HepG2 (cell line): ENCODE data around the gene MYADML2. TPM values are rescaled to one million over a fixed set of nuclear protein-coding genes. Genes with fewer than 3 reads are reported as not detected.

Source experiments
- NCOA5 ChIP-seq: sonication (generic); formaldehyde crosslinking; IDR thresholded peaks from 2 replicates; pipeline ENCODE4 v1.4.0; 2020; ENCODE audit warnings: missing genetic modification reagents
- TRIM24 ChIP-seq: sonication (generic); formaldehyde crosslinking; IDR thresholded peaks from 2 replicates; pipeline ENCODE4 v1.8.0; 2022; ENCODE audit warnings: mild to moderate bottlenecking, missing genetic modification reagents
- ZNF335 ChIP-seq: sonication (generic); formaldehyde crosslinking; IDR thresholded peaks from 2 replicates; pipeline ENCODE4 v1.4.0; 2020; ENCODE audit warnings: missing genetic modification reagents
- polyA plus RNA-seq, 8 experiments: library from polyadenylated mRNA; depleted of rRNA in 3 of 8; stranded (reverse) in 7 of 8; unstranded in 1 of 8; fragments of >200 nt; fragmentation: Illumina TruSeq in 4 of 8; extraction: Trizol in 4 of 8; gene quantifications; 2 replicates each; pipeline versions ENCODE4 v1.2.1 to v1.2.3, GENCODE V29; 2011 to 2016; ENCODE audit warnings: low read depth in 4 of 8, missing spikeins in 1 of 8, mixed read lengths in 1 of 8; ENCODE audit not compliant: insufficient read depth in 1 of 8
- total RNA-seq, 5 experiments: library from RNA; depleted of rRNA; stranded (reverse); fragments of >200 nt; fragmentation: Illumina TruSeq; extraction: Trizol; gene quantifications; 2 replicates each; pipeline ENCODE4 v1.2.3, GENCODE V29; 2016; ENCODE audit warnings: low read depth in 1 of 5
- TF ChIP-seq, protein P1 (sequence below): sonication (generic); formaldehyde crosslinking; IDR thresholded peaks from 2 replicates; pipeline ENCODE4 v1.9.0; 2022; ENCODE audit warnings: missing genetic modification reagents, mild to moderate bottlenecking, borderline replicate concordance
- TF ChIP-seq, protein P2 (sequence below): sonication (generic); formaldehyde crosslinking; IDR thresholded peaks from 2 replicates; pipeline ENCODE4 v1.4.0; 2020; ENCODE audit warnings: mild to moderate bottlenecking, missing genetic modification reagents
- TF ChIP-seq, protein P3 (sequence below): sonication (generic); formaldehyde crosslinking; IDR thresholded peaks from 2 replicates; pipeline ENCODE4 v1.5.0; 2020; ENCODE audit warnings: mild to moderate bottlenecking, missing genetic modification reagents
- TF ChIP-seq, protein P4 (sequence below): sonication (generic); formaldehyde crosslinking; IDR thresholded peaks from 2 replicates; pipeline ENCODE4 v1.8.0; 2022; ENCODE audit warnings: missing genetic modification reagents, mild to moderate bottlenecking, moderate library complexity, borderline replicate concordance
- TF ChIP-seq, protein P5 (sequence below): IDR thresholded peaks from 2 replicates; pipeline ENCODE4 v1.6.1; 2018; ENCODE audit warnings: missing genetic modification reagents

MYADML2 gene
- total and polyA plus RNA-seq, 2 of the 13 experiments (the other 11 are each of a cell fraction or from before 2014, with no cell fraction given): not detected

DNA sequence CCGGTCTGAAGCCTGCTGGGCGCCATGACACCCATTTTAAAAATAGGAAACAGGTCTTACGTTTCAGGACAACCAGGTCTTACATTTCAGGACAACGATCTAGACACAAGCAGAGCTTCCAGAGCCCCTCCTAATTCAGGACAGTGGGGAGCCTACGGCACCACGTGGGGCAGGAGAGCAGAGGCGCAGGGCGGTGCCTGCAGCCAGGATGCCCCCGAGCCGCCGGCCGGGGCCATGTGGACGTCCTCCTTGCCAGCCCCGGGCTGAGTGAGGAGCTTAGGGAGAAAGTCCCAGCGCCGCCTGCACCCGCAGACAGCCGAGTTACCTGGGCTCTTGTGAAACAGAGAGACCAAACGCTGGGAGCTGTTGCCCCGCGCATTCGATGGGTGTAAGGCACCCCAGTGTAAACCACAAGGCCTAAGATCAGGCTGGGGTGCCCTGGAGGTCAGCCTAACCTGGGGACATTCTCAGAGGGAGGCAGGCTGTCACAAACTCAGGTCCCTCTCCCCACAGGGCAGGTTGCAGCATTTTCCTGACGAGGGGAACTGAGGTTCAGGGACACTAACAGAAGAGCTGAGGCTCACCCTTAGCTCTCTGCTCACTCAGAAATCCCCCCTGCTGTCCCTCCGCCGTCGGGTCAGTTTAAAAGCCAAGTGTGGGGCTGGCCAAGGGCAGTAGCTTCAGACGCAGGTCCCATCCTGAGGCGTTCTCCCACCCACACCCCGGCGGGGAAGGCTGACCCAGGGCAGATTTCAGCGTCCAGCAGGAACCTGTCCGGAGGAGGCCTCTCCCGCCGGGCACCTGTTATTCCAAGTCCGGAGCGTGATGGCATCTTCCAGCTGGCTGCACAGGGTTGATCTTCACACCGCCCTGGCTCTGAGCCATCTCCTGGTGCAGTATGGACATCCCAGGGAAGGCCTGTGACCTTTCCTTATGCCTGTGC lies 15.7 kb upstream of the MYADML2 start (continued):
- TF ChIP-seq, protein P1, sequence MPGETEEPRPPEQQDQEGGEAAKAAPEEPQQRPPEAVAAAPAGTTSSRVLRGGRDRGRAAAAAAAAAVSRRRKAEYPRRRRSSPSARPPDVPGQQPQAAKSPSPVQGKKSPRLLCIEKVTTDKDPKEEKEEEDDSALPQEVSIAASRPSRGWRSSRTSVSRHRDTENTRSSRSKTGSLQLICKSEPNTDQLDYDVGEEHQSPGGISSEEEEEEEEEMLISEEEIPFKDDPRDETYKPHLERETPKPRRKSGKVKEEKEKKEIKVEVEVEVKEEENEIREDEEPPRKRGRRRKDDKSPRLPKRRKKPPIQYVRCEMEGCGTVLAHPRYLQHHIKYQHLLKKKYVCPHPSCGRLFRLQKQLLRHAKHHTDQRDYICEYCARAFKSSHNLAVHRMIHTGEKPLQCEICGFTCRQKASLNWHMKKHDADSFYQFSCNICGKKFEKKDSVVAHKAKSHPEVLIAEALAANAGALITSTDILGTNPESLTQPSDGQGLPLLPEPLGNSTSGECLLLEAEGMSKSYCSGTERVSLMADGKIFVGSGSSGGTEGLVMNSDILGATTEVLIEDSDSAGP (CRISPR knock-in tag): peak; percentile 66; the same call in 1 of the 2 replicates
- no peak for TF ChIP-seq TRIM24 (CRISPR knock-in tag)
- TF ChIP-seq NCOA5: 0 out of 2 replicates have a peak, but pooled peaks have one; percentile 30
- TF ChIP-seq, protein P2, sequence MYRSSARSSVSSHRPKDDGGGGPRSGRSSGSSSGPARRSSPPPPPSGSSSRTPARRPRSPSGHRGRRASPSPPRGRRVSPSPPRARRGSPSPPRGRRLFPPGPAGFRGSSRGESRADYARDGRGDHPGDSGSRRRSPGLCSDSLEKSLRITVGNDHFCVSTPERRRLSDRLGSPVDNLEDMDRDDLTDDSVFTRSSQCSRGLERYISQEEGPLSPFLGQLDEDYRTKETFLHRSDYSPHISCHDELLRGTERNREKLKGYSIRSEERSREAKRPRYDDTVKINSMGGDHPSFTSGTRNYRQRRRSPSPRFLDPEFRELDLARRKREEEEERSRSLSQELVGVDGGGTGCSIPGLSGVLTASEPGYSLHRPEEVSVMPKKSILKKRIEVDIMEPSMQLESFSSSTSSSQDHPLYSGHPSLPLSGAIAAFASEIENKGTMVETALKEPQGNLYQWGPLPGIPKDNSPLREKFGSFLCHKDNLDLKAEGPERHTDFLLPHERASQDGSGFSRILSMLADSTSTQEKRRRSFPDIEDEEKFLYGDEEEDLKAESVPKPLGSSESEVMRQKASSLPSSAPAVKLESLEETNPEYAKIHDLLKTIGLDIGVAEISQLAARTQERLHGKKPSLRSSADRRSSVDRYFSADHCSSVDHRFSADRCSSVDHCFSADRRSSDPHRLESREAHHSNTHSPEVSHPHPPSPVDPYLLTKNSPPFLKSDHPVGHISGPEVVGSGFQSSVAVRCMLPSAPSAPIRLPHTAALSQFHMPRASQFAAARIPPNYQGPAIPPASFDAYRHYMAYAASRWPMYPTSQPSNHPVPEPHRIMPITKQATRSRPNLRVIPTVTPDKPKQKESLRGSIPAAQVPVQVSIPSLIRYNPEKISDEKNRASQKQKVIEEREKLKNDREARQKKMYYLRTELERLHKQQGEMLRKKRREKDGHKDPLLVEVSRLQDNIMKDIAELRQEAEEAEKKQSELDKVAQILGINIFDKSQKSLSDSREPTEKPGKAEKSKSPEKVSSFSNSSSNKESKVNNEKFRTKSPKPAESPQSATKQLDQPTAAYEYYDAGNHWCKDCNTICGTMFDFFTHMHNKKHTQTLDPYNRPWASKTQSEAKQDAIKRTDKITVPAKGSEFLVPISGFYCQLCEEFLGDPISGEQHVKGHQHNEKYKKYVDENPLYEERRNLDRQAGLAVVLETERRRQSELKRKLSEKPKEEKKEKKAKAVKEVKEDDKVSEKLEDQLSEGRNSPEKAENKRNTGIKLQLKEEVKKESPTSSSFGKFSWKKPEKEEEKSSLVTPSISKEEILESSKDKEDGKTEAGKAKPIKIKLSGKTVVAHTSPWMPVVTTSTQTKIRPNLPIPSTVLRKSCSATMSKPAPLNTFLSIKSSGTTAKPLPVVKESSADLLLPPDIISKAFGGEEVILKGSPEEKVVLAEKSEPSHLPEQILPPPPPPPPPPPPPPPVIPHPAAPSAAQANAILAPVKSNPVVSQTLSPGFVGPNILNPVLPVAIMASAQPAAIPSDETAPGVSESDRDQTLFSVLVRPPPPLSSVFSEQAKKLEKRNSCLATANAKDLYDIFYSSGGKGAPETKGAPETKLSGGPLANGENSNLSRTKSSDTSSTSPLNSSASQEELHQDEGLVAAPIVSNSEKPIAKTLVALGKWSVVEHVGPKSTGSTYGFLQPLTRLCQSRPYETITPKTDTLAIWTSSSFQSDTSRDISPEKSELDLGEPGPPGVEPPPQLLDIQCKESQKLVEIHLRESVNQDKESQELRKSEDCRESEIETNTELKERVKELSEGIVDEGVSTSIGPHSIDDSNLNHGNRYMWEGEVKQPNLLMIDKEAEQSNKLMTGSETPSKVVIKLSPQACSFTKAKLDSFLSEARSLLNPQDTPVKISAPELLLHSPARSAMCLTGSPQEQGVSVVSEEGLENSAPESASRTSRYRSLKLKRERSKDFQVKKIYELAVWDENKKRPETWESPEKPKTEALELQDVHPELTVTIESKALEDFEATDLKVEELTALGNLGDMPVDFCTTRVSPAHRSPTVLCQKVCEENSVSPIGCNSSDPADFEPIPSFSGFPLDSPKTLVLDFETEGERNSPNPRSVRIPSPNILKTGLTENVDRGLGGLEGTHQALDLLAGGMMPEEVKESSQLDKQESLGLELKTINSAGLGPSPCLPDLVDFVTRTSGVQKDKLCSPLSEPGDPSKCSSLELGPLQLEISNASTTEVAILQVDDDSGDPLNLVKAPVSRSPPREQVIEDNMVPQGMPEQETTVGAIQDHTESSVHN (CRISPR knock-in tag): no peak; the same call in 1 of the 2 replicates
- no peak for TF ChIP-seq ZNF335 (CRISPR knock-in tag)
- TF ChIP-seq, protein P3, sequence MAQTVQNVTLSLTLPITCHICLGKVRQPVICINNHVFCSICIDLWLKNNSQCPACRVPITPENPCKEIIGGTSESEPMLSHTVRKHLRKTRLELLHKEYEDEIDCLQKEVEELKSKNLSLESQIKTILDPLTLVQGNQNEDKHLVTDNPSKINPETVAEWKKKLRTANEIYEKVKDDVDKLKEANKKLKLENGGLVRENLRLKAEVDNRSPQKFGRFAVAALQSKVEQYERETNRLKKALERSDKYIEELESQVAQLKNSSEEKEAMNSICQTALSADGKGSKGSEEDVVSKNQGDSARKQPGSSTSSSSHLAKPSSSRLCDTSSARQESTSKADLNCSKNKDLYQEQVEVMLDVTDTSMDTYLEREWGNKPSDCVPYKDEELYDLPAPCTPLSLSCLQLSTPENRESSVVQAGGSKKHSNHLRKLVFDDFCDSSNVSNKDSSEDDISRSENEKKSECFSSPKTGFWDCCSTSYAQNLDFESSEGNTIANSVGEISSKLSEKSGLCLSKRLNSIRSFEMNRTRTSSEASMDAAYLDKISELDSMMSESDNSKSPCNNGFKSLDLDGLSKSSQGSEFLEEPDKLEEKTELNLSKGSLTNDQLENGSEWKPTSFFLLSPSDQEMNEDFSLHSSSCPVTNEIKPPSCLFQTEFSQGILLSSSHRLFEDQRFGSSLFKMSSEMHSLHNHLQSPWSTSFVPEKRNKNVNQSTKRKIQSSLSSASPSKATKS (CRISPR knock-in tag): no peak
- TF ChIP-seq, protein P4, sequence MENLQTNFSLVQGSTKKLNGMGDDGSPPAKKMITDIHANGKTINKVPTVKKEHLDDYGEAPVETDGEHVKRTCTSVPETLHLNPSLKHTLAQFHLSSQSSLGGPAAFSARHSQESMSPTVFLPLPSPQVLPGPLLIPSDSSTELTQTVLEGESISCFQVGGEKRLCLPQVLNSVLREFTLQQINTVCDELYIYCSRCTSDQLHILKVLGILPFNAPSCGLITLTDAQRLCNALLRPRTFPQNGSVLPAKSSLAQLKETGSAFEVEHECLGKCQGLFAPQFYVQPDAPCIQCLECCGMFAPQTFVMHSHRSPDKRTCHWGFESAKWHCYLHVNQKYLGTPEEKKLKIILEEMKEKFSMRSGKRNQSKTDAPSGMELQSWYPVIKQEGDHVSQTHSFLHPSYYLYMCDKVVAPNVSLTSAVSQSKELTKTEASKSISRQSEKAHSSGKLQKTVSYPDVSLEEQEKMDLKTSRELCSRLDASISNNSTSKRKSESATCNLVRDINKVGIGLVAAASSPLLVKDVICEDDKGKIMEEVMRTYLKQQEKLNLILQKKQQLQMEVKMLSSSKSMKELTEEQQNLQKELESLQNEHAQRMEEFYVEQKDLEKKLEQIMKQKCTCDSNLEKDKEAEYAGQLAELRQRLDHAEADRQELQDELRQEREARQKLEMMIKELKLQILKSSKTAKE (CRISPR knock-in tag): no peak
- TF ChIP-seq, protein P5, sequence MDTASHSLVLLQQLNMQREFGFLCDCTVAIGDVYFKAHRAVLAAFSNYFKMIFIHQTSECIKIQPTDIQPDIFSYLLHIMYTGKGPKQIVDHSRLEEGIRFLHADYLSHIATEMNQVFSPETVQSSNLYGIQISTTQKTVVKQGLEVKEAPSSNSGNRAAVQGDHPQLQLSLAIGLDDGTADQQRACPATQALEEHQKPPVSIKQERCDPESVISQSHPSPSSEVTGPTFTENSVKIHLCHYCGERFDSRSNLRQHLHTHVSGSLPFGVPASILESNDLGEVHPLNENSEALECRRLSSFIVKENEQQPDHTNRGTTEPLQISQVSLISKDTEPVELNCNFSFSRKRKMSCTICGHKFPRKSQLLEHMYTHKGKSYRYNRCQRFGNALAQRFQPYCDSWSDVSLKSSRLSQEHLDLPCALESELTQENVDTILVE (CRISPR knock-in tag): no peak
